ENCODE results near the gene EP400.

EP400 gene

DNA sequence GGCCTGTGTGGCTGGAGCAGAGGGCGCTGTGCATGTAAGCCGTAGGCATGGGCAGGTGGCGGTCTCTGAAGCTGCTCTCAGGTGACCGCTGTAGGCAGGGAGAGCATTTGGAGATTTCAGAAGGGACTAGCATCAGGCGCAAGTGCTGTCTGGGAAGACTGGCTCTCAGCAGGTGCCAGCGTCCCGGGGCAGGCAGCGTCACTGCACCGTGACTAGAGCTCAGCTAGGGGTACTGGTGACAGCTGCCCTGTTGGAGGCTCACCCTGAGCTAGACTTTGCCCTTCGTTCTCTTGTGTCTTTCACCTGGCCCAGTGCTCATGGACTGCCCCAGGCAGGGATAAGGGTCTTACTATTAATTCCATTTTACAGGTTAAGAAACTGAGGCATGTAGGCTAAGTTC lies 115.5 kb downstream of the EP400 start:
- no peak overlapping the region for H3K4me3 ChIP-seq (ENCODE audit: low read depth, low read length)
- DNase-seq (ENCODE audit: low read depth) = no peak
- TF ChIP-seq POLR2A (IDR thresholded peaks at IDR 0.05; ENCODE audit: extremely low read depth, insufficient read length) (no peak), MYC (IDR thresholded peaks at IDR 0.05; ENCODE audit: low read depth, low read length) (no peak)
- TF ChIP-seq, protein P1, sequence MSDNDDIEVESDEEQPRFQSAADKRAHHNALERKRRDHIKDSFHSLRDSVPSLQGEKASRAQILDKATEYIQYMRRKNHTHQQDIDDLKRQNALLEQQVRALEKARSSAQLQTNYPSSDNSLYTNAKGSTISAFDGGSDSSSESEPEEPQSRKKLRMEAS (IDR thresholded peaks at IDR 0.05; ENCODE audit: low read depth, low read length) = no peak
- TF ChIP-seq, protein P2, sequence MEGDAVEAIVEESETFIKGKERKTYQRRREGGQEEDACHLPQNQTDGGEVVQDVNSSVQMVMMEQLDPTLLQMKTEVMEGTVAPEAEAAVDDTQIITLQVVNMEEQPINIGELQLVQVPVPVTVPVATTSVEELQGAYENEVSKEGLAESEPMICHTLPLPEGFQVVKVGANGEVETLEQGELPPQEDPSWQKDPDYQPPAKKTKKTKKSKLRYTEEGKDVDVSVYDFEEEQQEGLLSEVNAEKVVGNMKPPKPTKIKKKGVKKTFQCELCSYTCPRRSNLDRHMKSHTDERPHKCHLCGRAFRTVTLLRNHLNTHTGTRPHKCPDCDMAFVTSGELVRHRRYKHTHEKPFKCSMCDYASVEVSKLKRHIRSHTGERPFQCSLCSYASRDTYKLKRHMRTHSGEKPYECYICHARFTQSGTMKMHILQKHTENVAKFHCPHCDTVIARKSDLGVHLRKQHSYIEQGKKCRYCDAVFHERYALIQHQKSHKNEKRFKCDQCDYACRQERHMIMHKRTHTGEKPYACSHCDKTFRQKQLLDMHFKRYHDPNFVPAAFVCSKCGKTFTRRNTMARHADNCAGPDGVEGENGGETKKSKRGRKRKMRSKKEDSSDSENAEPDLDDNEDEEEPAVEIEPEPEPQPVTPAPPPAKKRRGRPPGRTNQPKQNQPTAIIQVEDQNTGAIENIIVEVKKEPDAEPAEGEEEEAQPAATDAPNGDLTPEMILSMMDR (IDR thresholded peaks at IDR 0.05; ENCODE audit: low read depth, low read length) = no peak

- TF ChIP-seq, protein P1 (IDR thresholded peaks at IDR 0.05; ENCODE audit: low read depth, low read length) = no peak
- no peak for TF ChIP-seq POLR2A (IDR thresholded peaks at IDR 0.05; ENCODE audit: extremely low read depth, insufficient read length)
- TF ChIP-seq, protein P2 (IDR thresholded peaks at IDR 0.05; ENCODE audit: low read depth, low read length) = no peak
- TF ChIP-seq MYC (IDR thresholded peaks at IDR 0.05; ENCODE audit: low read depth, low read length) = no peak
- no peak for DNase-seq (ENCODE audit: low read depth)
- no peak overlapping the region for H3K4me3 ChIP-seq (ENCODE audit: low read depth, low read length)
These were observed 116.0 kb downstream of the EP400 start for GRCh38 chr12:132065609-132066344.

GRCh38 chr12:132066345-132066685 lies 116.6 kb downstream of the EP400 start:
- peak; percentile 92 for DNase-seq (ENCODE audit: low read depth)

GRCh38 chr12:132066749-132067148 lies 117.0 kb downstream of the EP400 start:
- no peak for DNase-seq (ENCODE audit: low read depth)
- TF ChIP-seq POLR2A (IDR thresholded peaks at IDR 0.05; ENCODE audit: extremely low read depth, insufficient read length) (no peak), MYC (IDR thresholded peaks at IDR 0.05; ENCODE audit: low read depth, low read length) (no peak)
- TF ChIP-seq, protein P1 (IDR thresholded peaks at IDR 0.05; ENCODE audit: low read depth, low read length) = no peak
- TF ChIP-seq, protein P2 (IDR thresholded peaks at IDR 0.05; ENCODE audit: low read depth, low read length) = no peak
- H3K4me3 ChIP-seq (ENCODE audit: low read depth, low read length) = no peak overlapping the region

More at GRCh38 chr12:132066345-132066685, 116.6 kb downstream of the EP400 start:
- no peak for TF ChIP-seq MYC (IDR thresholded peaks at IDR 0.05; ENCODE audit: low read depth, low read length)
- TF ChIP-seq, protein P1 (IDR thresholded peaks at IDR 0.05; ENCODE audit: low read depth, low read length) = peak; percentile 52; the same call in 1 of the 2 replicates
- H3K4me3 ChIP-seq (ENCODE audit: low read depth, low read length) = no peak overlapping the region

- TF ChIP-seq, protein P2 (IDR thresholded peaks at IDR 0.05; ENCODE audit: low read depth, low read length) = no peak
- no peak for DNase-seq (ENCODE audit: low read depth)
- no peak overlapping the region for H3K4me3 ChIP-seq (ENCODE audit: low read depth, low read length)
These were observed 117.4 kb downstream of the EP400 start for GRCh38 chr12:132067182-132067581.

- H3K4me3 ChIP-seq (ENCODE audit: low read depth, low read length) = no peak overlapping the region
- TF ChIP-seq, protein P1 (IDR thresholded peaks at IDR 0.05; ENCODE audit: low read depth, low read length) = no peak
- no peak for TF ChIP-seq MYC (IDR thresholded peaks at IDR 0.05; ENCODE audit: low read depth, low read length)
- DNase-seq (ENCODE audit: low read depth) = no peak
These were observed 118.5 kb downstream of the EP400 start for GRCh38 chr12:132068250-132068649.

Measured in NB4 (cell line).